ENCODE data around the gene CALN1.
"Not testable (repeated sequence)": the region's sequence is repeated elsewhere in the genome, so short reads cannot be mapped to it uniquely, and the experiment has no call there.

The CALN1 gene

DNA sequence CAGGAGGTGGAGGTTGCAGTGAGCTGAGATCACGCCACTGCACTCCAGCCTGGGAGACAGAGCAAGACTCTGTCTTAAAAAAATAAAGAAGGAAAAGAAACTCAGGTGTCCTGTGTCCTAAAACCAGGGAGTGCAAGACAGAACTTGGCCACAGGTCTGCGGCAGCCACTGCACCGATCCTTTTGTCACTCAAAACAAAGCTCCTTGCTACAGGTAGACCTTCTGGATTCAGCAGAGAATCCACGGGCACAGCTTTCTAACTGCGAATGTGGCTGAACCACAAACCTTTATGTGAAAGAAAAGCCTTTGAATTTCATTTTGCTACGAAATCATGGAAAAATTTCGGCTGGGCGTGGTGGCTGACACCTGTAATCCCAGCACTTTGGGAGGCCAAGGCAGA lies 634.9 kb downstream of the CALN1 start:
- no peak for DNase-seq

DNA sequence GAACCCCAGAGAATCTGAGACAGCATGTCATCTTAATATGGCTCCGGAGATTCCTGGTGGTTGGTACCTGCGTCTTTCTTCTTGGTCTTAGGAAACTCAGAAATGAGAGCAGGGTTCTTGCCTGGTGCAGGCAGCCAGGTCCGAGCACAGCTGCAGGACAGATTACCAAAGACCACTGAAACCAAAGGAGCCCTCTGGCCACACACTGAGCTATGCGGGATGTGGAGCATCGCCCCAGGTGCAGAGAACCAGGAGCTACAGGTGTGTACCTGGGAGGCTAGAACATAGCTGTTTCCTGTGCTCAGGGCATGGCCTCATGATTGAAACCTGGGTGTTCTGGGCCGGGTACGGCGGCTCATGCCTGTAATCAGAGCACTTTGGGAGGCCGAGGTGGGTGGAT lies 635.4 kb downstream of the CALN1 start:
- no peak for DNase-seq

GRCh38 chr7:71775648-71776047 lies 636.5 kb downstream of the CALN1 start:
- DNase-seq: no peak

DNA sequence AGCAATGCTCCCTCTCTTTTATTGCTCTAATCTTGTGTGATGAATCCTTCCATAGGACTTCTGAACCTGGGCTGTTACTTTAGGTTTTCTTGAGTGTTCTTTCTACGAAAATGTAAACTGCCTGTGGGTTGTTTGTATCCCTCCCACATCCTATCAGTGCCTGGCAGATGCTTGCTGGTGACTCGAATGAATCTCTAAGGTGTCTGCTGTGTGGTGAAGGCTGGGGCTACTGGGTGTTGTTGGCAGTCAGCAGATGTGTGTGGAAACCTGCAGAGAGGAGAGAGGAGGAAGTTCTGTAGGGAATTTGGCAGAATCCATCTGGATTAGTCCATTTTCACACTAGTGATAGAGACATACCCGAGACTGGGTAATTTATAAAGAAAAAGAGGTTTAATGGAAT lies 639.4 kb downstream of the CALN1 start:
- DNase-seq: no peak

DNA sequence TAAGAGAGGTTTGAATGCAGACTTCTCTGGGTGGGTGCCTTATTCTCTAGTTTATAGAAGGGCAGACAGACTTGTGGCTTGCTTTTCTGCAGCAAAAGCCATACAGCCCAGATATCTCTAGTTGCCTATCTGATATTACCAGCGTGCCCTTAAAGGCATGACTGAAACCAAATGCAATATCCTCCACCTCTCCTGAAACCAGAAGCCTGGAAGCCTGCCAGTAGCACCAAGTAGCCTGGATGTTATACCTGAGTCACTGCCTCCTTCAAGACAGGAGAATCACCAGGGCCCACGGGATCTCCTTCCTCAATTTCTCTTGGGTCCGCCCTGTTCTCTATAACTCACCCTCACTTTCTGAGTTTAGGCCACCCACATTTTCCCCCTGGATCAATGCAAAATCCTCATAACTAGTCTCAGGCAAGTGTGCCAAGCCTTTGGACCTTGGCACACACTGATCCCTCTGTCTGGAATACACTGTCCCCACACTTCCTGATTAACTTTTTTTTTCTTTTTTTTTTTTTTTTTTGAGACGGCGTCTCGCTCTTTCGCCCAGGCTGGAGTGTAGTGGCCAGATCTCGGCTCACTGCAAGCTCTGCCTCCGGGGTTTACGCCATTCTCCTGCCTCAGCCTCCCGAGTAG lies 641.8 kb downstream of the CALN1 start:
- DNase-seq: no peak

DNA sequence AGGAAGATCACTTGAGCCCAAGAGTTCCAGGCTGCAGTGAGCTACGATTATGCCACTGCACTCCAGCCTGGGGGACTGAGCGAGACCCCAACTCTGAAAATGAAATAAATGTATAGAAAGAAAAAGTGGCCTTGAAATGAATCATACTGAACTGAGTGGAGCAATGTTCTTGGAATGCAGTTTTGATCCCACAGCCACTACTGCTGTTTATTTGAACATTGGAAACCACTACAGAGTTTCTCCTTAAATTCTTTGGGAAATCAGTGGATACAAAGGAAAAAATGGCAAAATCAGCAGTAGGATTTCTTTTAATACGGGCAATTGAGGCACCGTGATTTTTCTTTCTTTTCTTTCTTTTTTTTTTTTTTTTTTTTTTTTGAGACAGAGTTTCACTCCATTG lies 642.8 kb downstream of the CALN1 start:
- DNase-seq: no peak

DNA sequence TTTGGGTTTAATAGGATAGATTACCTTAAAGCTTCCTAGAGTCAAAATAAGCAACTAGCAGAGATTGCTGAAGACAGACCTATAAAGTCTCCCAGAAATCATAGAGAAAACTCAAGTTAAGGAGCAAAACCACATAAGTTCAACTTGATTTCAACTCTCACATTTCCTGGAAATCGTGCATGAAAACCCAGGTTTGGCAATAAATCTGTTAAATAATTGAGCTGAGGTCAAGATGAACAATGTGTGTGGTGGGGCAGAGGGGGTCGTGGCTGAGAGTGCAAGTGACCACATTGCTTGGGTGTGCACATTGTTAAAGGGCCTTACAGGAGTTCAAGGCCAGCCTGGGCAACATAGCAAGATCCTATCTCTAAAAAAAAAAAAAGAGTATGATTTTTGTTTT lies 643.7 kb downstream of the CALN1 start:
- DNase-seq: no peak

GRCh38 chr7:71766016-71766415 lies 646.1 kb downstream of the CALN1 start:
- DNase-seq: no peak

GRCh38 chr7:71761336-71761735 lies 650.8 kb downstream of the CALN1 start:
- DNase-seq: no peak

DNA sequence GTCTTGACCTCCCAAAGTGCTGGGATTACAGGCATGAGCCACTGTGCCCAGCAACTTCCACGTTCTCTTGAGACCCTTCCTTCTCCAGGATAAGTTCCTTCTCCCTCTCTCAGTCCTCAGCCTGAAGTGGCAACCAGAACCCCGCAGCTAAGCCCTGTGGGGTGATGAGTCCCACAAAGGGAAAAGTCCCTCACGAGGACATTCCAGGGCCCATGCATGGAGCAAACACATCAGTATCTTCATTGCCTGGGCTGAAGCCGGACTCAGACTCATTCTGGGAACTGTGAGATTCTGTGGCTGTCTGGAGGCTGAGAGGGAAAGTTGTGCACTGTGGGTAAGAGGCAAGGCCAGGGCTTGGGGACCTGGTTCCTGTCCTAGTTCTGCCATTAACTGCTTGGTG lies 657.3 kb downstream of the CALN1 start:
- no peak for DNase-seq

DNA sequence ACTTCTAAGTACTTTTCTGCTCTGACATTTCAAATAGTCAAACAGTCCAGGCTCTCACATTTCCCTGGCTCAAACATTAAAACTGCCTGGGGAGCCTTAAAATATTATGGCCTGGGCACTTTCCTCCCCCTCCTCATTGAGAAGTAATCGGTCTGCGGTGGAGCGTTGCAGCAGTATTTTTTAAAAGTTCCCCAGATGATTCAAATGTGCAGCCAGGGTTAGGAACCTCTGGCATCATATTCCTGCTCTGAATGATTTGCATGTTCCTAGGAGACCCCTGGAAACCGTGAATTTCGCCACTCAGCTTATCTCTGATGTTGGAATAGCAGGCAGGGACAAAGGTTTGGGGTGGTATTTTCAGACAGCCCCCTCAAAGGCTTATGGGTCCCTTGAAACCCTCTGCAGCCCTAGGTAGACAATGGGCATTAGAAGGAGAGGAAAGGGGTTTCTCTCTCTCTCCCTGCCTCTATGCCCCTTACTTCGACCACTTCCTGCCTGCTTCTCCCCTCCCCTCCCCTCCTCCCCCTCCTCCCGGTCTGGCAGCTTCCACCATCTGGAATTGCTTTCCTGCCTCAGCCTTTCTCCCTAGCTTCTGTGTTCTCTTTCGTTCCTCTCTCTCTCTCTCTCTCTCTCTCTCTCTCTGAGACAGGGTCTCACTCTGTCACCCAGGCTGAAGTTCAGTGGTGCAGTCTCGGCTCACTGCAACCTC lies 658.0 kb downstream of the CALN1 start:
- DNase-seq: no peak

DNA sequence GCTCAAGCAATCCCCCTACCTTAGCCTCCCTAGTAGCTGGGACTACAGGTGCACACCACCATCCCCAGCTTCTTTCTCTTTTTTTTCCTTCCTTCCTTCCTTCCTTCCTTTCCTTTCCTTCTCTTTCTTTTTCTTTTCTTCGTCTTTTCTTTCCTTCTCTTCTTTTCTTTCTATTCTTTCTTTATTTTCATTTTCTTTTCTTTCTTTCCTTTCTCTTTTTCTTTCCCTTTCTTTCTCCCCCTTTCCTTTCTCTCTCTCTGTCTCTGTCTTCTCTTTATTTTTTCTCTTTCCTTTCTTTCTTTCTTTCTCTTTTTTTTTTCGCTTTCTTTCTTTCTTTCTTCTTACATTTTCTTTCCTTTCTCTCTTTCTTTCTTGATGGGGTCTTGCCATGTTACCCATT lies 658.9 kb downstream of the CALN1 start:
- no peak for DNase-seq

DNA sequence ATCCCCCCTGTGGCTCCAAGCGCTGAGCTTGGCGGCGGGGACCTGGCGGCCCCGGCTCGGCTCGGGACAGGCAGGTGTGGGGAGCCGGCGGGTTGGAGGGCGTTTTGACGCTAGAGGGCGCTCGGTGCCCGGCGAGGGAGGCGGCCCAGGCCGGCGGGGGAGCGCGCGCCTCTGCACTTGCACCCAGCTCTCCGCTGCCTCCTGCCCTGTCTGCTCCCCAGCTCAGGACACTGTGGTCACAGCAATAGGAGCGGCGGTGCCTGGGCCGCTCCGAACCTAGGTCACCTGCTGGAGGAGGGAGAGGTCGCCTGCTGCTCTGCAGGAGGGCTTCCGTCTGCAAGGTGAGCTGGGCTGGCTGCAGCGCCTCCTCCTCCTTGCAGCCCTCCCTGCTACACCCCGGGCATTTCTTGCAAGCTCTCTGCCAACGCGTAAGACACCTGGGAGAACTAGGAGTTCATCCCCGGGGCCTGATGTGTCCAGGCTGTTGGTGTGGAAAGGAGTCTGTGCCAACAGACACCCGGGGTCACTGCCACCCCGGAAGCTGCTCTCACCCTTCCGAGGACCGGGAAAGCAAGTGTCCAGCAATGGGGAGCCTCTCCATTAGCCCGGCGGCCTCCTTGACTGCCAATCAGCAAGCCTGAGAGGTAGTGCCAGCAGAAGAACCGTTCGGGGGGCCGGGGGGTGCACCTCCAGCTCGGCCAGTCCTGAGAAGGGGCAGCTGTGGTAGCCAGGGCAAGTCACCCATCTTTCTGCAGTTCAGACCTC lies 659.8 kb downstream of the CALN1 start:
- no peak for DNase-seq

- DNase-seq: no peak
Measured at GRCh38 chr7:71750290-71750689, 661.8 kb downstream of the CALN1 start.

DNA sequence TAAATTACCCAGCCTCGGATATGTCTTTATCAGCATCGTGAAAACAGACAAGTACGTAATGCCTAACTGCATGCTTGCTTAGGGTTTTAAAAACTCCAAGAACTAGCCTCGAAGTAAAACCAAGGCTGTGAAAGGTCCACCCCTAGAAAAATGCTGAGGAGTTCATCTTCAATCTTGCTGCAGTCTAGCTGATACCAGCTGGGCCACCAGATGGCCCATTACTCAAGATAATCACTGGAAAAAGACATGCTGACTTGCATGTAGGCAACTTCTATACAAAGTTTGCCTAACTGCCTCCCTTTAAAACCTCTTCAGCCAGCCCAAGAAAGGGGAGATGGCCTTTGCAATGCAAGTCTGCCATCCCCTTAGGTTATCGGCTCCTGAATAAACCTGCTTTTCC lies 666.1 kb downstream of the CALN1 start:
- no peak for DNase-seq

DNA sequence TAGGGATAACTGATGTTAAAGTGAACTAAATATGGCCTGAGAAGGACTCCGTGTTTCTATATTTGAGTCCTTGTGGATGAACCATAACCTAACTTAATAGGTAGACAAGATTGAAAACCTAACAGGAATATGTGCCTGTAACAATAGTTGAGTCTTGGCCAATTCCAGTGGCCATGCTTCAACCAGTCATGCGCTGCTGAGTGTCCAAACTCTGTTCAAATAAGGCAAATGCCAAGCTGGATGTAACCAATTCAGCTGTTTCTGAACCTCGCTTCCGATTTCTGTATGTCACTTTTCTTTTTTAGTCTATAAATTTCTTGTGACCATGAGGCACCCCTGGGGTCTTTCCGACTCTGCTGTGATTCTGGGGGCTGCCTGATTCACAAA lies 672.0 kb downstream of the CALN1 start:
- no peak for DNase-seq

DNA sequence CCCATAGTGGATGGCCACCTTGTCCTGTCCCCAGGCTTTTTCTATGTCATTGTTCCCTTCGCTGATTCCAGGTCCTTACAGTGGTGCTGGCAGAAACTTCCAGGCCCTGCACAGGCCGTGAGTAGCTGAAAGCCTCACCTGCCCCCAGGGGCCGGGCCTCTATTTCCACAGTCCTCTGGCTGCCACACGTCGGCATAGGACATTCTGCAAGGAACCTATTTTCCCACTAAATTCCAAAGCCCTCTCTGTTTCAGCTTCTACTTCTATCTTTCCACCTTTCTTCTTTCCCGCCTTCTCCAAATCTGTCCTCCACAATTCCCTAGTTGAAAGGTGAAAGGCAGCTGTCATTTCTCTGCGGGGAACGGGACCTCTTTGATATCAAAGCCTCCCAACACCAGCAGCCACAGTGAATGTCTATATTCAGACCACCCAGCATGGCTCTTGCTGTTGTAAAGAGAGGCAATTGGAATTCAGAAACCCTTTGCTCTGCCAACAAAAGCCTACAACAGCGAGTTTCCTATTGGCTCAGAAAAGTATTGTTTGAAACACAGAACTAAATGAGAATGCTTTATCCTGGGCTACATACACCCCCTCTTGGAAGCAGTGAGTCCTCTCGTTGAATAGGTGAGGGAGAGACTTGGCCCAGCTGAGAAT lies 672.5 kb downstream of the CALN1 start:
- no peak for DNase-seq

DNA sequence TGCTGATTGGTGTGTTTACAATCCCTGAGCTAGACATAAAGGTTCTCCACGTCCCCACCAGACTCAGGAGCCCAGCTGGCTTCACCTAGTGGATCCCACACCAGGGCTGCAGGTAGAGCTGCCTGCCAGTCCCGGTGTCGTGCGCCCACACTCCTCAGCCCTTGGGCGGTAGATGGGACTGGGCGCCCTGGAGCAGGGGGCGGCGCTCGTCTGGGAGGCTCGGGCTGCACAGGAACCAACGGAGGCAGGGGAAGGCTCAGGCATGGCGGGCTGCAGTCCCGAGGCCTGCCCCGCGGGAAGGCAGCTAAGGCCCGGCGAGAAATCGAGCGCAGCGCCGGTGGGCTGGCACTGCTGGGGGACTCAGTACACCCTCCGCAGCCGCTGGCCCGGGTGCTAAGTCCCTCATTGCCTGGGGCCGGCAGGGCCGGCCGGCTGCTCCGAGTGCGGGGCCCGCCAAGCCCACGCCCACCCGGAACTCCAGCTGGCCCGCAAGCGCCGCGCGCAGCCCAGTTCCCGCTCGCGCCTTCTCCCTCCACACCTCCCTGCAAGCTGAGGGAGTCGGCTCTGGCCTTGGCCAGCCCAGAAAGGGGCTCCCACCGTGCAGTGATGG lies 674.1 kb downstream of the CALN1 start:
- DNase-seq: not testable (repeated sequence)

- no peak for DNase-seq
Measured at GRCh38 chr7:71735961-71736556, 676.1 kb downstream of the CALN1 start.

DNA sequence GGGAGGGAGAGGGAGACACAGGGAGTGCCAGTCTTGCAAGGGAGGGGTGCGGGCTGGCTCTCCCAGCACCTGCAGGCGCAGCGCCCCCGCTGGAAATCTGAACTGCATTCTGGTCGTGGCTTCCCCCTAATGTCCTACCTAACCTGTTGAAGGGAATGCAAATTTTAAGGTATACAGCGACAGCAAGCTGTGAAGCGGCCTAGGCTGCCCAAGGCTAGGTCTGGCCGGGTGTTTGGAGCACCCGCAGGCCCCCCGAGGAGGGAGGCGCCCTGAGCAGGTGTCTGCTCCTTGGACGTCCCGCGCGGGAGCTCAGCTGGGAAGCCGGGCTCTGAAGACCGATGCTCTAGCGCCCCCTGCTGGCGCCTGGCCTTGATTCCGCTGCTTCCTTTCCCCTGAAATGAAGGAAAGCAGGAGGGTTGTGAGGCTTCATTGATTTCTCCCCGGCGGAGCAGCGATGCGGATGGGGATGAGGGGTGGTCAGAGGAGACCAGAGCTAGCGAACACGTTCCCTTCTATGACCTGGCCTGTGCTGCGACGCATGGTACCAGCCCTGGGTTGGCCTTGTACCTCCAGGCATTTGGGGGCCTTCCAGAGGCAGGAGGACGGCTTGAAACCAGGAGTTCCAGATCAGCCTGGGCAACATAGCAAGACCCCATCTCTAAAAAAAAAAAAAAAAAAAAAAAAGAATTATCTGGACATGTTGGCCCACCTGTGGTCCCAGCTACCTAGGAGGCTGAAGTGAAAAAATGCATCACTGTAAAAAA lies 678.8 kb downstream of the CALN1 start:
- peak; percentile 2 for DNase-seq

GRCh38 chr7:71731740-71732139 lies 680.4 kb downstream of the CALN1 start:
- DNase-seq: no peak
